ENCODE data around the gene ARHGEF33. TPM values are rescaled to one million over a fixed set of nuclear protein-coding genes. Genes with fewer than 3 reads are reported as not detected.

The ARHGEF33 gene
- total and polyA plus RNA-seq, 2 donors from 2014 or later = 2.3 to 2.4 TPM

DNA sequence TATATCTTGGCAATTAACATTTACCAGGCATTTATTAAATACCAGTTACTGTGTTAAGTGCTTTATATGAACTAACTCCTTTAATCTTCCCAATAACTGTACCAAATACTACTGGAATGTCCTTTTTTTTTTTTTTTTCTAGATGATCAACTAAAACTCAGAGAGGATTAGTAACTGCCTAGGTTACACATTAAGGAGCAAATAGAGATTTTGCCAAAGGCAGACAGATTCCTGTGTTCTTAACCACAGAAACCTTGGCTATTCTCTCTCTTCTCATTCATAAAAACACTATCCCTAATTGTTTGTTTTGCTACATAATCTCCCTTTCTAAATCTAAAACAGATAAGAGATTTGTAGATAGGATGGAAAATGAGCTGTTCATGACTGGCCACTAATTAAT lies 27.2 kb upstream of the ARHGEF33 start:
- intact Hi-C loops (cut with DNase I) = no loop called here
- FAIRE-seq = no peak

DNA sequence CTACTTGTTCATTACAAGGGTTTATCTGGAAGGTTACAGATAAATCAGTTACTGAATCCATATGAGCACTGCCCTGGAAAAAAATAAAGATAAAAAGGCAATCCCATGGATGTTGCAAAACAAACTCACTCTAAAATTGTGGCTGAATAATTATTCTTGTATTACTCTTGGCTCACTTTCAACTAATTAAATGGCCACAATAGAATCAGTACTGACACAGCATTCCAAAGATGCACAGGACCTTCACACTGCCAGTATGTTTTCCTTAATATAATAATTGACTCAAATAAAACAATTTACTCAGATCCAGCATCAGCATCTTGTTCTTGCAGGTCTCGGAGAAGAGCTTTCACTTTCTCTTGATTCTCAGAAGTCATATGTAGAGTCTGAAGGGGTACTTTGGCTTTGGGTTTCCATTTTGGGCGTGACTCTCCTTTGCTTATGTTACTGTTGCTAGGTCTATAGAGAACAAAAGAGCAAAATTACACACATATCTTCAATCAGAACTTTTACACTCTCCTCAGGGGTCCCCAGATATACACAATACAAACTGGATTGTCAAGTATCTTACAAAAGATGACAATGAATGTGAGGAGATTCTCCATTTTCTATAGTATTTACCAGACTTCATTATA lies 26.5 kb upstream of the ARHGEF33 start:
- no peaks in the 10 kb centered on the region for H3K9me3 ChIP-seq (ENCODE audit: control insufficient read depth in 2 of 3, insufficient read depth in 1 of 3, low read length in 3 of 3)

More for the DNA sequence above, 27.2 kb upstream of the ARHGEF33 start:
- H3K9me3 ChIP-seq (ENCODE audit: control insufficient read depth in 2 of 3, insufficient read depth in 1 of 3, low read length in 3 of 3) = no peaks in the 10 kb centered on the region
- H3K36me3 ChIP-seq (ENCODE audit: control insufficient read depth in 2 of 3, insufficient read depth in 3 of 3, low read length in 3 of 3) = peaks cover 11 to 17% (median 16%) of the 10 kb centered on the region in 3 donors
- H3K4me1 ChIP-seq (ENCODE audit: control insufficient read depth in 2 of 3, insufficient read depth in 2 of 3, low read depth in 1 of 3, low read length in 3 of 3) = no peaks in the 10 kb centered on the region
- no peaks in the 10 kb centered on the region for H3K27me3 ChIP-seq (ENCODE audit: control insufficient read depth, insufficient read depth, low read length)
- TF ChIP-seq, protein P1, sequence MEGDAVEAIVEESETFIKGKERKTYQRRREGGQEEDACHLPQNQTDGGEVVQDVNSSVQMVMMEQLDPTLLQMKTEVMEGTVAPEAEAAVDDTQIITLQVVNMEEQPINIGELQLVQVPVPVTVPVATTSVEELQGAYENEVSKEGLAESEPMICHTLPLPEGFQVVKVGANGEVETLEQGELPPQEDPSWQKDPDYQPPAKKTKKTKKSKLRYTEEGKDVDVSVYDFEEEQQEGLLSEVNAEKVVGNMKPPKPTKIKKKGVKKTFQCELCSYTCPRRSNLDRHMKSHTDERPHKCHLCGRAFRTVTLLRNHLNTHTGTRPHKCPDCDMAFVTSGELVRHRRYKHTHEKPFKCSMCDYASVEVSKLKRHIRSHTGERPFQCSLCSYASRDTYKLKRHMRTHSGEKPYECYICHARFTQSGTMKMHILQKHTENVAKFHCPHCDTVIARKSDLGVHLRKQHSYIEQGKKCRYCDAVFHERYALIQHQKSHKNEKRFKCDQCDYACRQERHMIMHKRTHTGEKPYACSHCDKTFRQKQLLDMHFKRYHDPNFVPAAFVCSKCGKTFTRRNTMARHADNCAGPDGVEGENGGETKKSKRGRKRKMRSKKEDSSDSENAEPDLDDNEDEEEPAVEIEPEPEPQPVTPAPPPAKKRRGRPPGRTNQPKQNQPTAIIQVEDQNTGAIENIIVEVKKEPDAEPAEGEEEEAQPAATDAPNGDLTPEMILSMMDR (IDR thresholded peaks at IDR 0.05; ENCODE audit: borderline replicate concordance, extremely low read depth, insufficient read depth) = no peak
- DNase-seq = no peak
- no peak overlapping the region for H3K9ac ChIP-seq (ENCODE audit: low read length in 3 of 3)
- H3K4me3 ChIP-seq (ENCODE audit: low read length in 3 of 3) = no peak overlapping the region
- H3K27ac ChIP-seq (ENCODE audit: low read depth in 2 of 2, low read length in 2 of 2) = no peak overlapping the region

DNA sequence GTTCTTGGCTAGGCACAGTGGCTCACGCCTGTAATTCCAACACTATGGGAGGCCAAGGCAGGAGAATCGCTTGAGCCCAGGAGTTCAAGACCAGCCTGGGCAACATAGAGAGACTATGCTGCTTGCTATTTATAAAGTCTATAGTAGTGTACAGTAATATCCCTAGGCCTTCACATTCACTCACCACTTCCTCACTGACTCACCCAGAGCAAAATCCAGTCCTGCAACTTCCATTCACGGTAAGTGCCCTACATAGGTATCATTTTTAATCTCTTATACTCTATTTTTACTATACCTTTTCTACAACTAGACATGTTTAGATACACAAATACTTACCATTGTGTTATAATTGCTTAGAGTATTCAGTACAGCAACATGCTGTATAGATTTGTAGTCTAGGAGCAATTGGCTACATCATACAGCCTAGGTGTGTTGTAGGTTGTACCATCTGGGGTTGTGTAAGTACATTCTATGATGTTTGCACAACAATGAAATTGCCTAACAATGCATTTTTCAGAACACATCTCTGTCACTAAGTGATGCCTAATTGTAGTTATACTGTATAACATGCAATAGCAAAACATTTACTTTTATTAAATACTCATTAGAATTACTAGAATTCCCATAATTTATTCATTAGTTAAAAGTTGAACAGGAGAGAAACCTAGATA lies 22.8 kb upstream of the ARHGEF33 start:
- TF ChIP-seq, protein P1 (IDR thresholded peaks at IDR 0.05; ENCODE audit: borderline replicate concordance, extremely low read depth, insufficient read depth) = no peak
- intact Hi-C loops (cut with DNase I) = no loop called here
- H3K9me3 ChIP-seq (ENCODE audit: control insufficient read depth in 2 of 3, insufficient read depth in 1 of 3, low read length in 3 of 3) = peaks cover 0 to 2% (median 0%) of the 10 kb centered on the region in 3 donors
- H3K27me3 ChIP-seq (ENCODE audit: control insufficient read depth, insufficient read depth, low read length) = no peaks in the 10 kb centered on the region
- H3K36me3 ChIP-seq (ENCODE audit: control insufficient read depth in 2 of 3, insufficient read depth in 3 of 3, low read length in 3 of 3) = peaks cover 2 to 9% (median 5%) of the 10 kb centered on the region in 3 donors
- FAIRE-seq = no peak
- no peak overlapping the region for H3K4me3 ChIP-seq (ENCODE audit: low read length in 3 of 3)
- no peaks in the 10 kb centered on the region for H3K4me1 ChIP-seq (ENCODE audit: control insufficient read depth in 2 of 3, insufficient read depth in 2 of 3, low read depth in 1 of 3, low read length in 3 of 3)
- no peak overlapping the region for H3K9ac ChIP-seq (ENCODE audit: low read length in 3 of 3)
- H3K27ac ChIP-seq (ENCODE audit: low read depth in 2 of 2, low read length in 2 of 2) = no peak overlapping the region
- DNase-seq = no peak

More for the DNA sequence above, 26.5 kb upstream of the ARHGEF33 start:
- H3K36me3 ChIP-seq (ENCODE audit: control insufficient read depth in 2 of 3, insufficient read depth in 3 of 3, low read length in 3 of 3) = peaks cover 12 to 17% (median 16%) of the 10 kb centered on the region in 3 donors
- no peaks in the 10 kb centered on the region for H3K27me3 ChIP-seq (ENCODE audit: control insufficient read depth, insufficient read depth, low read length)
- H3K9ac ChIP-seq (ENCODE audit: low read length in 3 of 3) = no peak overlapping the region
- peak overlapping the region in 2 of 3 donors; percentile 0 to 15 for H3K4me3 ChIP-seq (ENCODE audit: low read length in 3 of 3)
- intact Hi-C loops (cut with DNase I) = no loop called here
- no peaks in the 10 kb centered on the region for H3K4me1 ChIP-seq (ENCODE audit: control insufficient read depth in 2 of 3, insufficient read depth in 2 of 3, low read depth in 1 of 3, low read length in 3 of 3)
- TF ChIP-seq, protein P1 (IDR thresholded peaks at IDR 0.05; ENCODE audit: borderline replicate concordance, extremely low read depth, insufficient read depth) = no peak
- DNase-seq (no peak), FAIRE-seq (no peak)
- H3K27ac ChIP-seq (ENCODE audit: low read depth in 2 of 2, low read length in 2 of 2) = no peak overlapping the region
